HepG2 (cell line): ENCODE results near the gene DPY19L3. TPM values are rescaled to one million over a fixed set of nuclear protein-coding genes. Genes with fewer than 3 reads are reported as not detected.

ENCODE experiments used
- ATAC-seq: fragments of 200-7000 bp; cut with Tn5 transposase; 3 replicates; pipeline ENCODE4 v1.9.1; 2020; ENCODE audit warnings: mild to moderate bottlenecking, moderate library complexity
- BruUV-seq: library from RNA; stranded (reverse); fragments of 400-500 nt; replicated peaks from 2 replicates; lab custom pipeline; 2021; lab: Mats Ljungman, UMichigan
- CTCF ChIA-PET: fragments of 300-600 bp; formaldehyde crosslinking; extraction: SDS; loops from one replicate; lab custom pipeline; 2021; ENCODE audit warnings: low total read pairs, inconsistent platforms, low intra/inter-chr PET ratio; lab: Yijun Ruan, JAX
- POLR2A ChIA-PET: fragments of 350-600 bp; sonication (Branson Sonifier 250); formaldehyde crosslinking; loops from one replicate; lab custom pipeline; 2020; ENCODE audit warnings: antibody characterized with exemption, inconsistent platforms; lab: Yijun Ruan, JAX
- DNase-seq: peaks from one replicate; pipeline ENCODE4 v3.0.0-alpha.2; 2015; ENCODE audit warnings: low spot score
- FAIRE-seq: peaks from 3 replicates; lab custom pipeline; 2011; peaks lifted over from hg19 to GRCh38; lab: Jason Lieb, UNC
- H2AFZ ChIP-seq: one replicate; pipeline ENCODE4 v1.6.1; 2011; ENCODE audit warnings: low read length, inconsistent platforms
- H3K27ac ChIP-seq: fragments of 300-600 bp; 3 replicates; pipeline ENCODE4 v1.8.0; 2011; ENCODE audit warnings: mixed run types, mild to moderate bottlenecking, mixed read lengths, low read length, inconsistent platforms; ENCODE audit not compliant: insufficient read depth; ENCODE audit errors: extremely low read length
- H3K27me3 ChIP-seq, 2 experiments: fragments of 200-600 bp in 1 of 2; 2 replicates in 1 of 2; 3 replicates in 1 of 2; pipeline versions ENCODE4 v1.6.0 to v1.8.0; 2011; ENCODE audit warnings: low read length in 2 of 2, mild to moderate bottlenecking in 2 of 2, moderate library complexity in 2 of 2, inconsistent platforms in 1 of 2; ENCODE audit not compliant: insufficient read depth in 2 of 2, control insufficient read depth in 1 of 2
- H3K36me3 ChIP-seq, 2 experiments: fragments of 200-600 bp in 1 of 2; replicated peaks in 1 of 2; 2 replicates in 1 of 2; 3 replicates in 1 of 2; pipeline versions ENCODE4 v1.5.1 to v1.8.0; 2011; ENCODE audit warnings: low read length in 2 of 2, inconsistent platforms in 1 of 2; ENCODE audit not compliant: insufficient read depth in 2 of 2, control insufficient read depth in 1 of 2
- H3K4me1 ChIP-seq: 2 replicates; pipeline ENCODE4 v1.5.1; 2012; ENCODE audit warnings: low read length, inconsistent platforms; ENCODE audit not compliant: insufficient read depth
- H3K4me2 ChIP-seq: 2 replicates; pipeline ENCODE4 v1.6.0; 2011; ENCODE audit warnings: low read depth, low read length, inconsistent platforms
- H3K4me3 ChIP-seq, 3 experiments: fragments of 200-600 bp in 1 of 3; sonication (generic), shearing (Covaris generic) in 1 of 3; replicated peaks in 1 of 3; 2 replicates each; pipeline ENCODE4 v1.5.1; 2011 to 2016; ENCODE audit warnings: low read length in 3 of 3, inconsistent platforms in 2 of 3, low read depth in 2 of 3, mild to moderate bottlenecking in 2 of 3, control low read depth in 1 of 3, mixed read lengths in 1 of 3; ENCODE audit not compliant: insufficient read depth in 1 of 3
- H3K79me2 ChIP-seq: one replicate; pipeline ENCODE4 v1.6.1; 2011; ENCODE audit warnings: low read length, inconsistent platforms; ENCODE audit not compliant: insufficient read depth
- H3K9ac ChIP-seq: 2 replicates; pipeline ENCODE4 v1.6.0; 2011; ENCODE audit warnings: mild to moderate bottlenecking, low read depth, low read length, inconsistent platforms; ENCODE audit not compliant: insufficient read depth
- H3K9me3 ChIP-seq: 2 replicates; pipeline ENCODE4 v1.5.1; 2012; ENCODE audit warnings: mild to moderate bottlenecking, low read length
- H4K20me1 ChIP-seq: 2 replicates; pipeline ENCODE4 v1.6.0; 2011; ENCODE audit warnings: inconsistent platforms, mild to moderate bottlenecking, low read length, moderate library complexity; ENCODE audit not compliant: insufficient read depth
- ADNP ChIP-seq: sonication (generic); formaldehyde crosslinking; IDR thresholded peaks from 2 replicates; pipeline ENCODE4 v1.4.0; 2020; ENCODE audit warnings: missing genetic modification reagents
- CBX2 ChIP-seq, 2 experiments: fragments of 200-600 bp in 1 of 2; sonication (generic); formaldehyde crosslinking in 1 of 2; IDR thresholded peaks; 2 replicates each; pipeline versions ENCODE4 v1.7.0 to v1.8.1; 2018 to 2022; ENCODE audit warnings: low read depth in 2 of 2, low read length in 1 of 2, mild to moderate bottlenecking in 1 of 2, missing genetic modification reagents in 1 of 2
- DPF2 ChIP-seq: sonication (generic); formaldehyde crosslinking; IDR thresholded peaks from 2 replicates; pipeline ENCODE4 v1.4.0; 2020; ENCODE audit warnings: mild to moderate bottlenecking, low read depth, missing genetic modification reagents, borderline replicate concordance
- GATAD1 ChIP-seq: IDR thresholded peaks from 2 replicates; pipeline ENCODE4 v1.6.1; 2016; ENCODE audit warnings: missing genetic modification reagents, missing compliant biosample characterization
- GMEB2 ChIP-seq: IDR thresholded peaks from 2 replicates; pipeline ENCODE4 v1.6.1; 2016; ENCODE audit warnings: missing biosample characterization, missing genetic modification reagents, low read depth
- NR2F2 ChIP-seq: IDR thresholded peaks from 2 replicates; pipeline ENCODE4 v1.6.1; 2012; ENCODE audit warnings: low read depth, inconsistent platforms, borderline replicate concordance
- PHF21A ChIP-seq: sonication (generic); formaldehyde crosslinking; IDR thresholded peaks from 2 replicates; pipeline ENCODE4 v1.5.0; 2020; ENCODE audit warnings: mild to moderate bottlenecking, missing genetic modification reagents
- PITX1 ChIP-seq: sonication (generic); formaldehyde crosslinking; IDR thresholded peaks from 2 replicates; pipeline ENCODE4 v1.5.1; 2020; ENCODE audit warnings: mild to moderate bottlenecking, missing genetic modification reagents
- RNF2 ChIP-seq: fragments of 450-650 bp; conservative IDR thresholded peaks from 2 replicates; pipeline ENCODE4 v1.6.1; 2016; ENCODE audit warnings: low read depth
- SP2 ChIP-seq: sonication (generic); formaldehyde crosslinking; IDR thresholded peaks from 2 replicates; pipeline ENCODE4 v1.5.1; 2020; ENCODE audit warnings: mild to moderate bottlenecking, missing genetic modification reagents
- SPEN ChIP-seq: sonication (generic); formaldehyde crosslinking; IDR thresholded peaks from 2 replicates; pipeline ENCODE4 v1.5.1; 2020; ENCODE audit warnings: low read depth, mild to moderate bottlenecking, missing genetic modification reagents
- TAF15 ChIP-seq: fragments of 200-400 bp; formaldehyde crosslinking; IDR thresholded peaks from one replicate; pipeline ENCODE4 v1.6.1; 2018; ENCODE audit warnings: mild to moderate bottlenecking, low read depth, low read length; ENCODE audit not compliant: poor library complexity, severe bottlenecking
- YY1 ChIP-seq: IDR thresholded peaks from 2 replicates; pipeline ENCODE4 v1.6.1; 2011; ENCODE audit warnings: low read length, low read depth, moderate library complexity, mild to moderate bottlenecking; ENCODE audit not compliant: insufficient read depth, insufficient replicate concordance
- ZBTB40 ChIP-seq, 2 experiments: fragments of 450-650 bp in 1 of 2; sonication (generic) in 1 of 2; formaldehyde crosslinking in 1 of 2; IDR thresholded peaks; 2 replicates each; pipeline versions ENCODE4 v1.6.1 to v1.8.0; 2016 to 2022; ENCODE audit warnings: antibody characterized with exemption in 1 of 2, mild to moderate bottlenecking in 1 of 2, missing genetic modification reagents in 1 of 2
- ZNF790 ChIP-seq: sonication (generic); formaldehyde crosslinking; IDR thresholded peaks from 2 replicates; pipeline ENCODE4 v1.8.0; 2022; ENCODE audit warnings: missing genetic modification reagents, mild to moderate bottlenecking, borderline replicate concordance
- WGBS: methylation state at CpG from one replicate; pipeline ENCODE4 v1.1.6; 2017; ENCODE audit warnings: low lambda C conversion rate; 5-methylcytosine and 5-hydroxymethylcytosine counted together
- in situ Hi-C: cut with HindIII; loops from 2 replicates; pipeline ENCODE4 v1.10.0; 2017; ENCODE audit warnings: low pct_unique_long_range_greater_than_20kb; ENCODE audit not compliant: extremely low pct_ligation_motif_present
- intact Hi-C: fragments of 100-400 bp; cut with micrococcal nuclease; formaldehyde crosslinking; loops from one replicate; pipeline ENCODE4 v1.10.0; 2022; ENCODE audit not compliant: unreplicated experiment
- polyA plus RNA-seq, 8 experiments: library from polyadenylated mRNA; depleted of rRNA in 3 of 8; stranded (reverse) in 7 of 8; unstranded in 1 of 8; fragments of >200 nt; fragmentation: Illumina TruSeq in 4 of 8; extraction: Trizol in 4 of 8; gene quantifications; 2 replicates each; pipeline versions ENCODE4 v1.2.1 to v1.2.3, GENCODE V29; 2011 to 2016; ENCODE audit warnings: low read depth in 4 of 8, missing spikeins in 1 of 8, mixed read lengths in 1 of 8; ENCODE audit not compliant: insufficient read depth in 1 of 8
- total RNA-seq, 5 experiments: library from RNA; depleted of rRNA; stranded (reverse); fragments of >200 nt; fragmentation: Illumina TruSeq; extraction: Trizol; gene quantifications; 2 replicates each; pipeline ENCODE4 v1.2.3, GENCODE V29; 2016; ENCODE audit warnings: low read depth in 1 of 5

Gene DPY19L3
- total and polyA plus RNA-seq, 2 of the 13 experiments (the other 11 are each of a cell fraction or from before 2014, with no cell fraction given) = 21.6 to 25.2 TPM

GRCh38 chr19:32448026-32448425 lies 42.5 kb downstream of the DPY19L3 start:
- no peak overlapping the region for H3K4me2 ChIP-seq
- DNase-seq (no peak), ATAC-seq (no peak), FAIRE-seq (no peak)
- no TSS peak for BruUV-seq
- H3K4me3 ChIP-seq = no peak overlapping the region
- H3K36me3 ChIP-seq = peaks cover 4 to 13% of the 10 kb centered on the region in 2 experiments
- in situ Hi-C loops = no loop called here
- CTCF ChIA-PET = no interaction called here
- intact Hi-C loops = no loop called here
- no peak overlapping the region for H3K9ac ChIP-seq
- no peak overlapping the region for H2AFZ ChIP-seq
- H3K27me3 ChIP-seq = no peaks in the 10 kb centered on the region
- 0 out of 2 replicates have a peak, but pooled peaks cover 6% of the 10 kb centered on the region for H3K4me1 ChIP-seq
- no peaks in the 10 kb centered on the region for H3K9me3 ChIP-seq
- POLR2A ChIA-PET = no interaction called here
- no peak overlapping the region for H3K27ac ChIP-seq
- WGBS = 98% methylated on average over 8 of the region's 8 CpGs
- H4K20me1 ChIP-seq = no peaks in the 10 kb centered on the region
- H3K79me2 ChIP-seq = no peaks in the 10 kb centered on the region
- TF ChIP-seq NR2F2 (no peak), PHF21A (CRISPR knock-in tag) (no peak), GATAD1 (CRISPR knock-in tag) (no peak), DPF2 (CRISPR knock-in tag) (no peak), PITX1 (no peak), SP2 (CRISPR knock-in tag) (no peak), ZNF790 (no peak), GMEB2 (CRISPR knock-in tag) (no peak), ADNP (CRISPR knock-in tag) (no peak), YY1 (no peak), CBX2 (IDR thresholded peaks at IDR 0.05; ENCODE audit: low read depth, low read length) (no peak), CBX2 (CRISPR knock-in tag; IDR thresholded peaks at IDR 0.05; ENCODE audit: low read depth) (no peak), TAF15 (no peak), ZBTB40 (IDR thresholded peaks at IDR 0.05) (no peak), ZBTB40 (CRISPR knock-in tag; IDR thresholded peaks at IDR 0.05) (no peak), RNF2 (no peak), SPEN (no peak)
